Measurements from ENCODE around the gene ZSWIM5. TPM values are rescaled to one million over a fixed set of nuclear protein-coding genes. Genes with fewer than 3 reads are reported as not detected.

ZSWIM5 gene
- total RNA-seq, 1 experiment from 2014 or later: 2.2 TPM

DNA sequence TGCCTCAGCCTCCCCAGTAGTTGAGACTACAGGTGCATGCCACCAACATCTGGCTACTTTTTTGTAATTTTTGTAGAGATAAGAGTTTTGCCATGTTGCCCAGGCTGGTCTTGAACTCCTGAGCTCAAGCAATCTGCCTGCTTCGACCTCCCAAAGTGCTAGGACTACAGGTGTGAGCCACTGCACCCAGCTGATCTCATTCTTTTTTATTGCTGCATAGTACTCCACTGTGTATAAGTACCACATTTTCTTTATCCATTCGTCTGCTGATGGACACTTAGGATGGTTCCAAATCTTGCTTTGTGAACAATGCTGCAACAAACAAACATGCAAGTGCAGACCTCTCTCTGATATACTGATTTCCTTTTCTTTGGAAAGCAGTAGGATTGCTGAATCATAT, 134.8 kb downstream of the ZSWIM5 start:
- Mint-ChIP-seq H3K36me3 (peaks cover 3% of the 10 kb centered on the region), H3K4me3 (no peak overlapping the region), H3K27ac (no peak overlapping the region), H3K9me3 (peaks cover 46% of the 10 kb centered on the region), H3K4me1 (no peaks in the 10 kb centered on the region), H3K27me3 (ENCODE audit: low read depth) (peaks cover 4% of the 10 kb centered on the region)
- POLR2A ChIA-PET: no interaction called here
- DNase-seq (ENCODE audit: low spot score) (no peak), ATAC-seq (no peak)
- CTCF ChIA-PET: no interaction called here
- TF ChIP-seq NFE2L1 (CRISPR knock-in tag; IDR thresholded peaks at IDR 0.05) (no peak), PRRX2 (CRISPR knock-in tag; IDR thresholded peaks at IDR 0.05) (no peak), ZNF317 (CRISPR knock-in tag; IDR thresholded peaks at IDR 0.05; ENCODE audit: borderline replicate concordance, low read depth) (no peak), RELA (CRISPR knock-in tag; IDR thresholded peaks at IDR 0.05; ENCODE audit: borderline replicate concordance) (no peak), JUN (CRISPR knock-in tag; IDR thresholded peaks at IDR 0.05) (no peak), NR2C2 (CRISPR knock-in tag; IDR thresholded peaks at IDR 0.05) (no peak), TP53 (CRISPR knock-in tag; IDR thresholded peaks at IDR 0.05) (no peak), NFATC4 (CRISPR knock-in tag; IDR thresholded peaks at IDR 0.05) (no peak)
- TF ChIP-seq, protein P1, sequence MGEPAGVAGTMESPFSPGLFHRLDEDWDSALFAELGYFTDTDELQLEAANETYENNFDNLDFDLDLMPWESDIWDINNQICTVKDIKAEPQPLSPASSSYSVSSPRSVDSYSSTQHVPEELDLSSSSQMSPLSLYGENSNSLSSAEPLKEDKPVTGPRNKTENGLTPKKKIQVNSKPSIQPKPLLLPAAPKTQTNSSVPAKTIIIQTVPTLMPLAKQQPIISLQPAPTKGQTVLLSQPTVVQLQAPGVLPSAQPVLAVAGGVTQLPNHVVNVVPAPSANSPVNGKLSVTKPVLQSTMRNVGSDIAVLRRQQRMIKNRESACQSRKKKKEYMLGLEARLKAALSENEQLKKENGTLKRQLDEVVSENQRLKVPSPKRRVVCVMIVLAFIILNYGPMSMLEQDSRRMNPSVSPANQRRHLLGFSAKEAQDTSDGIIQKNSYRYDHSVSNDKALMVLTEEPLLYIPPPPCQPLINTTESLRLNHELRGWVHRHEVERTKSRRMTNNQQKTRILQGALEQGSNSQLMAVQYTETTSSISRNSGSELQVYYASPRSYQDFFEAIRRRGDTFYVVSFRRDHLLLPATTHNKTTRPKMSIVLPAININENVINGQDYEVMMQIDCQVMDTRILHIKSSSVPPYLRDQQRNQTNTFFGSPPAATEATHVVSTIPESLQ (CRISPR knock-in tag; IDR thresholded peaks at IDR 0.05): no peak
- TF ChIP-seq, protein P2, sequence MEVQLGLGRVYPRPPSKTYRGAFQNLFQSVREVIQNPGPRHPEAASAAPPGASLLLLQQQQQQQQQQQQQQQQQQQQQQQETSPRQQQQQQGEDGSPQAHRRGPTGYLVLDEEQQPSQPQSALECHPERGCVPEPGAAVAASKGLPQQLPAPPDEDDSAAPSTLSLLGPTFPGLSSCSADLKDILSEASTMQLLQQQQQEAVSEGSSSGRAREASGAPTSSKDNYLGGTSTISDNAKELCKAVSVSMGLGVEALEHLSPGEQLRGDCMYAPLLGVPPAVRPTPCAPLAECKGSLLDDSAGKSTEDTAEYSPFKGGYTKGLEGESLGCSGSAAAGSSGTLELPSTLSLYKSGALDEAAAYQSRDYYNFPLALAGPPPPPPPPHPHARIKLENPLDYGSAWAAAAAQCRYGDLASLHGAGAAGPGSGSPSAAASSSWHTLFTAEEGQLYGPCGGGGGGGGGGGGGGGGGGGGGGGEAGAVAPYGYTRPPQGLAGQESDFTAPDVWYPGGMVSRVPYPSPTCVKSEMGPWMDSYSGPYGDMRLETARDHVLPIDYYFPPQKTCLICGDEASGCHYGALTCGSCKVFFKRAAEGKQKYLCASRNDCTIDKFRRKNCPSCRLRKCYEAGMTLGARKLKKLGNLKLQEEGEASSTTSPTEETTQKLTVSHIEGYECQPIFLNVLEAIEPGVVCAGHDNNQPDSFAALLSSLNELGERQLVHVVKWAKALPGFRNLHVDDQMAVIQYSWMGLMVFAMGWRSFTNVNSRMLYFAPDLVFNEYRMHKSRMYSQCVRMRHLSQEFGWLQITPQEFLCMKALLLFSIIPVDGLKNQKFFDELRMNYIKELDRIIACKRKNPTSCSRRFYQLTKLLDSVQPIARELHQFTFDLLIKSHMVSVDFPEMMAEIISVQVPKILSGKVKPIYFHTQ (CRISPR knock-in tag; IDR thresholded peaks at IDR 0.05): no peak
- TF ChIP-seq, protein P3, sequence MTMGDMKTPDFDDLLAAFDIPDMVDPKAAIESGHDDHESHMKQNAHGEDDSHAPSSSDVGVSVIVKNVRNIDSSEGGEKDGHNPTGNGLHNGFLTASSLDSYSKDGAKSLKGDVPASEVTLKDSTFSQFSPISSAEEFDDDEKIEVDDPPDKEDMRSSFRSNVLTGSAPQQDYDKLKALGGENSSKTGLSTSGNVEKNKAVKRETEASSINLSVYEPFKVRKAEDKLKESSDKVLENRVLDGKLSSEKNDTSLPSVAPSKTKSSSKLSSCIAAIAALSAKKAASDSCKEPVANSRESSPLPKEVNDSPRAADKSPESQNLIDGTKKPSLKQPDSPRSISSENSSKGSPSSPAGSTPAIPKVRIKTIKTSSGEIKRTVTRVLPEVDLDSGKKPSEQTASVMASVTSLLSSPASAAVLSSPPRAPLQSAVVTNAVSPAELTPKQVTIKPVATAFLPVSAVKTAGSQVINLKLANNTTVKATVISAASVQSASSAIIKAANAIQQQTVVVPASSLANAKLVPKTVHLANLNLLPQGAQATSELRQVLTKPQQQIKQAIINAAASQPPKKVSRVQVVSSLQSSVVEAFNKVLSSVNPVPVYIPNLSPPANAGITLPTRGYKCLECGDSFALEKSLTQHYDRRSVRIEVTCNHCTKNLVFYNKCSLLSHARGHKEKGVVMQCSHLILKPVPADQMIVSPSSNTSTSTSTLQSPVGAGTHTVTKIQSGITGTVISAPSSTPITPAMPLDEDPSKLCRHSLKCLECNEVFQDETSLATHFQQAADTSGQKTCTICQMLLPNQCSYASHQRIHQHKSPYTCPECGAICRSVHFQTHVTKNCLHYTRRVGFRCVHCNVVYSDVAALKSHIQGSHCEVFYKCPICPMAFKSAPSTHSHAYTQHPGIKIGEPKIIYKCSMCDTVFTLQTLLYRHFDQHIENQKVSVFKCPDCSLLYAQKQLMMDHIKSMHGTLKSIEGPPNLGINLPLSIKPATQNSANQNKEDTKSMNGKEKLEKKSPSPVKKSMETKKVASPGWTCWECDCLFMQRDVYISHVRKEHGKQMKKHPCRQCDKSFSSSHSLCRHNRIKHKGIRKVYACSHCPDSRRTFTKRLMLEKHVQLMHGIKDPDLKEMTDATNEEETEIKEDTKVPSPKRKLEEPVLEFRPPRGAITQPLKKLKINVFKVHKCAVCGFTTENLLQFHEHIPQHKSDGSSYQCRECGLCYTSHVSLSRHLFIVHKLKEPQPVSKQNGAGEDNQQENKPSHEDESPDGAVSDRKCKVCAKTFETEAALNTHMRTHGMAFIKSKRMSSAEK (CRISPR knock-in tag; IDR thresholded peaks at IDR 0.05; ENCODE audit: borderline replicate concordance): no peak

GRCh38 chr1:45067806-45068205, 138.6 kb downstream of the ZSWIM5 start:
- no peaks in the 10 kb centered on the region for H3K36me3 Mint-ChIP-seq
- H3K9me3 Mint-ChIP-seq: peaks cover 26% of the 10 kb centered on the region
- TF ChIP-seq JAZF1 (CRISPR knock-in tag; IDR thresholded peaks at IDR 0.05): no peak
- no peak for TF ChIP-seq MXD4 (CRISPR knock-in tag; IDR thresholded peaks at IDR 0.05; ENCODE audit: borderline replicate concordance)
- no peak for TF ChIP-seq SMAD4 (CRISPR knock-in tag; IDR thresholded peaks at IDR 0.05)
- ChIA-PET CTCF (no interaction called here), POLR2A (no interaction called here)
- no peaks in the 10 kb centered on the region for H3K4me1 Mint-ChIP-seq
- no peak overlapping the region for H3K4me3 Mint-ChIP-seq
- no peak for DNase-seq (ENCODE audit: low spot score)
- H3K27ac Mint-ChIP-seq: no peak overlapping the region
- peaks cover 4% of the 10 kb centered on the region for H3K27me3 Mint-ChIP-seq (ENCODE audit: low read depth)
- ATAC-seq: no peak

GRCh38 chr1:45065083-45065482, 141.3 kb downstream of the ZSWIM5 start:
- Mint-ChIP-seq H3K27me3 (ENCODE audit: low read depth) (no peaks in the 10 kb centered on the region; the same call in 1 of the 2 replicates), H3K36me3 (no peaks in the 10 kb centered on the region), H3K4me3 (no peak overlapping the region), H3K27ac (no peak overlapping the region), H3K4me1 (no peaks in the 10 kb centered on the region), H3K9me3 (peaks cover 9% of the 10 kb centered on the region)
- ChIA-PET POLR2A (no interaction called here), CTCF (no interaction called here)
- no peak for ATAC-seq
- no peak for DNase-seq (ENCODE audit: low spot score)
- TF ChIP-seq CREM (CRISPR knock-in tag; IDR thresholded peaks at IDR 0.05) (no peak), TCF7 (CRISPR knock-in tag; IDR thresholded peaks at IDR 0.05; ENCODE audit: low read depth) (no peak), ZNF425 (CRISPR knock-in tag; conservative IDR thresholded peaks at IDR 0.05) (no peak), TP53 (CRISPR knock-in tag; IDR thresholded peaks at IDR 0.05) (no peak), ZNF423 (CRISPR knock-in tag; IDR thresholded peaks at IDR 0.05) (no peak), ELF4 (CRISPR knock-in tag; IDR thresholded peaks at IDR 0.05; ENCODE audit: low read depth) (no peak)
- TF ChIP-seq, protein P4, sequence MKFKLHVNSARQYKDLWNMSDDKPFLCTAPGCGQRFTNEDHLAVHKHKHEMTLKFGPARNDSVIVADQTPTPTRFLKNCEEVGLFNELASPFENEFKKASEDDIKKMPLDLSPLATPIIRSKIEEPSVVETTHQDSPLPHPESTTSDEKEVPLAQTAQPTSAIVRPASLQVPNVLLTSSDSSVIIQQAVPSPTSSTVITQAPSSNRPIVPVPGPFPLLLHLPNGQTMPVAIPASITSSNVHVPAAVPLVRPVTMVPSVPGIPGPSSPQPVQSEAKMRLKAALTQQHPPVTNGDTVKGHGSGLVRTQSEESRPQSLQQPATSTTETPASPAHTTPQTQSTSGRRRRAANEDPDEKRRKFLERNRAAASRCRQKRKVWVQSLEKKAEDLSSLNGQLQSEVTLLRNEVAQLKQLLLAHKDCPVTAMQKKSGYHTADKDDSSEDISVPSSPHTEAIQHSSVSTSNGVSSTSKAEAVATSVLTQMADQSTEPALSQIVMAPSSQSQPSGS (CRISPR knock-in tag; IDR thresholded peaks at IDR 0.05; ENCODE audit: borderline replicate concordance, low read depth): no peak
- TF ChIP-seq, protein P5, sequence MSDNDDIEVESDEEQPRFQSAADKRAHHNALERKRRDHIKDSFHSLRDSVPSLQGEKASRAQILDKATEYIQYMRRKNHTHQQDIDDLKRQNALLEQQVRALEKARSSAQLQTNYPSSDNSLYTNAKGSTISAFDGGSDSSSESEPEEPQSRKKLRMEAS (CRISPR knock-in tag; IDR thresholded peaks at IDR 0.05): no peak

Data from WTC11 (cell line).